Neural crest cell (in vitro differentiated cells): ENCODE results near the gene TRABD2B. TPM values are rescaled to one million over a fixed set of nuclear protein-coding genes. Genes with fewer than 3 reads are reported as not detected.

Experiments
- DNase-seq: peaks from one replicate; pipeline ENCODE4 v3.0.0; 2021; ENCODE audit warnings: low read depth, mixed read lengths, low spot score
- H3K27ac Mint-ChIP-seq: one replicate; pipeline ENCODE4 v1.8.0; 2021; ENCODE audit warnings: mild to moderate bottlenecking, mixed read lengths; ENCODE audit not compliant: unreplicated experiment
- H3K27me3 Mint-ChIP-seq: 2 replicates; pipeline ENCODE4 v1.8.0; 2021; ENCODE audit warnings: low read depth, mild to moderate bottlenecking, mixed read lengths
- H3K36me3 Mint-ChIP-seq: 2 replicates; pipeline ENCODE4 v1.8.0; 2021; ENCODE audit warnings: low read depth, mild to moderate bottlenecking, mixed read lengths
- H3K4me1 Mint-ChIP-seq: 2 replicates; pipeline ENCODE4 v1.8.0; 2021; ENCODE audit warnings: mixed read lengths
- H3K4me3 Mint-ChIP-seq: one replicate; pipeline ENCODE4 v1.8.0; 2021; ENCODE audit warnings: mild to moderate bottlenecking, mixed read lengths
- H3K9me3 Mint-ChIP-seq: 2 replicates; pipeline ENCODE4 v1.8.0; 2021; ENCODE audit warnings: mixed read lengths
- CTCF ChIP-seq: fragments of 200-600 bp; sonication (generic); conservative IDR thresholded peaks from 2 replicates; pipeline ENCODE4 v1.5.0; 2021; ENCODE audit warnings: antibody characterized with exemption, mild to moderate bottlenecking
- total RNA-seq: library from RNA; stranded (reverse); gene quantifications from 2 replicates; pipeline ENCODE4 v1.2.1, GENCODE V29; 2021

TRABD2B gene
- total RNA-seq, 1 donor from 2014 or later: 0.49 TPM

- H3K36me3 Mint-ChIP-seq: no peaks in the 10 kb centered on the region
- H3K4me1 Mint-ChIP-seq: no peaks in the 10 kb centered on the region
- TF ChIP-seq CTCF: no peak
- H3K27me3 Mint-ChIP-seq: no peaks in the 10 kb centered on the region
- no peaks in the 10 kb centered on the region for H3K9me3 Mint-ChIP-seq
- no peak overlapping the region for H3K27ac Mint-ChIP-seq
- DNase-seq: no peak
- no peak overlapping the region for H3K4me3 Mint-ChIP-seq
Observed at GRCh38 chr1:48026275-48026674, 29.1 kb upstream of the TRABD2B start.

- Mint-ChIP-seq H3K9me3 (no peaks in the 10 kb centered on the region), H3K36me3 (no peaks in the 10 kb centered on the region), H3K27me3 (peaks cover 4% of the 10 kb centered on the region), H3K27ac (no peak overlapping the region), H3K4me3 (no peak overlapping the region), H3K4me1 (no peaks in the 10 kb centered on the region)
- no peak for TF ChIP-seq CTCF
- no peak for DNase-seq
Observed at GRCh38 chr1:48025076-48025475, 27.9 kb upstream of the TRABD2B start.

- H3K36me3 Mint-ChIP-seq: no peaks in the 10 kb centered on the region
- no peaks in the 10 kb centered on the region for H3K9me3 Mint-ChIP-seq
- no peak for DNase-seq
- H3K27me3 Mint-ChIP-seq: peaks cover 4% of the 10 kb centered on the region
- no peaks in the 10 kb centered on the region for H3K4me1 Mint-ChIP-seq
- H3K4me3 Mint-ChIP-seq: no peak overlapping the region
- H3K27ac Mint-ChIP-seq: no peak overlapping the region
- no peak for TF ChIP-seq CTCF
Observed at GRCh38 chr1:48023488-48023887, 26.3 kb upstream of the TRABD2B start.

- Mint-ChIP-seq H3K4me1 (no peaks in the 10 kb centered on the region), H3K27me3 (peaks cover 4% of the 10 kb centered on the region)
- TF ChIP-seq CTCF: no peak
Observed at GRCh38 chr1:48022306-48022705, 25.1 kb upstream of the TRABD2B start.

GRCh38 chr1:48021792-48022191 is 24.6 kb upstream of the TRABD2B start:
- Mint-ChIP-seq H3K9me3 (no peaks in the 10 kb centered on the region), H3K4me3 (no peak overlapping the region), H3K4me1 (no peaks in the 10 kb centered on the region), H3K27me3 (peaks cover 6% of the 10 kb centered on the region), H3K36me3 (no peaks in the 10 kb centered on the region), H3K27ac (no peak overlapping the region)
- no peak for DNase-seq
- no peak for TF ChIP-seq CTCF

More at GRCh38 chr1:48022306-48022705, 25.1 kb upstream of the TRABD2B start:
- Mint-ChIP-seq H3K9me3 (no peaks in the 10 kb centered on the region), H3K4me3 (no peak overlapping the region), H3K27ac (no peak overlapping the region), H3K36me3 (no peaks in the 10 kb centered on the region)
- DNase-seq: no peak
